SK-N-SH treated with all-trans-retinoic acid at 6 μM for 48 hours (cell line): Measurements from ENCODE around the gene KIZ.

Experiments used
- ATAC-seq: fragments of 200-7000 bp; cut with Tn5 transposase; 3 replicates; pipeline ENCODE4 v1.9.1; 2020; ENCODE audit warnings: mild to moderate bottlenecking, moderate library complexity
- ARNTL ChIP-seq: fragments of 450-650 bp; formaldehyde crosslinking; IDR thresholded peaks from 2 replicates; pipeline ENCODE4 v1.5.0; 2020; ENCODE audit warnings: low read depth, mild to moderate bottlenecking, moderate library complexity, borderline replicate concordance
- CREB5 ChIP-seq: fragments of 250-450 bp; sonication (Bioruptor Pico); IDR thresholded peaks from 2 replicates; pipeline ENCODE4 v1.5.1; 2020; ENCODE audit warnings: low read depth, mild to moderate bottlenecking, moderate library complexity
- CSDC2 ChIP-seq: fragments of 250-450 bp; sonication (Bioruptor Pico); IDR thresholded peaks from 2 replicates; pipeline ENCODE4 v1.5.0; 2020; ENCODE audit warnings: mild to moderate bottlenecking, moderate library complexity
- CSRNP3 ChIP-seq: fragments of 250-450 bp; sonication (Bioruptor Pico); IDR thresholded peaks from 2 replicates; pipeline ENCODE4 v1.5.1; 2021; ENCODE audit warnings: mild to moderate bottlenecking, moderate library complexity
- ESRRG ChIP-seq: fragments of 250-450 bp; sonication (Bioruptor Pico); IDR thresholded peaks from 2 replicates; pipeline ENCODE4 v1.6.1; 2021; ENCODE audit warnings: mild to moderate bottlenecking
- GLIS3 ChIP-seq: fragments of 250-450 bp; sonication (Bioruptor Pico); IDR thresholded peaks from 2 replicates; pipeline ENCODE4 v1.5.0; 2020; ENCODE audit warnings: mild to moderate bottlenecking, moderate library complexity
- ISL1 ChIP-seq: fragments of 250-450 bp; sonication (Bioruptor Pico); IDR thresholded peaks from 2 replicates; pipeline ENCODE4 v2.1.2; 2022; ENCODE audit warnings: mild to moderate bottlenecking, moderate library complexity
- PPARA ChIP-seq: fragments of 250-450 bp; sonication (Bioruptor Pico); IDR thresholded peaks from 2 replicates; pipeline ENCODE4 v1.5.0; 2020; ENCODE audit warnings: mild to moderate bottlenecking, borderline replicate concordance
- RARB ChIP-seq: fragments of 250-450 bp; sonication (Bioruptor Pico); IDR thresholded peaks from 2 replicates; pipeline ENCODE4 v1.8.0; 2021; ENCODE audit warnings: mild to moderate bottlenecking, moderate library complexity
- SNAI2 ChIP-seq: fragments of 250-450 bp; sonication (Bioruptor Pico); IDR thresholded peaks from 2 replicates; pipeline ENCODE4 v1.5.0; 2020; ENCODE audit warnings: mild to moderate bottlenecking, moderate library complexity
- TCF4 ChIP-seq: fragments of 250-450 bp; sonication (Bioruptor Pico); IDR thresholded peaks from 2 replicates; pipeline ENCODE4 v1.8.0; 2021; ENCODE audit warnings: mild to moderate bottlenecking, moderate library complexity, borderline replicate concordance
- TOX ChIP-seq: fragments of 250-450 bp; sonication (Bioruptor Pico); IDR thresholded peaks from 2 replicates; pipeline ENCODE4 v1.8.0; 2021; ENCODE audit warnings: mild to moderate bottlenecking, moderate library complexity, borderline replicate concordance
- TSHZ2 ChIP-seq: fragments of 250-450 bp; sonication (Bioruptor Pico); IDR thresholded peaks from 2 replicates; pipeline ENCODE4 v1.5.0; 2020; ENCODE audit warnings: mild to moderate bottlenecking, moderate library complexity
- ZC3H10 ChIP-seq: fragments of 250-450 bp; sonication (Bioruptor Pico); IDR thresholded peaks from 2 replicates; pipeline ENCODE4 v1.5.1; 2021; ENCODE audit warnings: mild to moderate bottlenecking, moderate library complexity
- ZFP3 ChIP-seq: fragments of 250-450 bp; sonication (Bioruptor Pico); IDR thresholded peaks from 2 replicates; pipeline ENCODE4 v1.5.0; 2020; ENCODE audit warnings: mild to moderate bottlenecking, moderate library complexity
- TF ChIP-seq, protein P1 (sequence below): fragments of 250-450 bp; sonication (Bioruptor Pico); IDR thresholded peaks from 2 replicates; pipeline ENCODE4 v1.8.0; 2021; ENCODE audit warnings: low read depth, mild to moderate bottlenecking, moderate library complexity, borderline replicate concordance
- TF ChIP-seq, protein P2 (sequence below): fragments of 250-450 bp; sonication (Bioruptor Pico); IDR thresholded peaks from 2 replicates; pipeline ENCODE4 v1.8.0; 2020; ENCODE audit warnings: mild to moderate bottlenecking, moderate library complexity, borderline replicate concordance

Gene KIZ

DNA sequence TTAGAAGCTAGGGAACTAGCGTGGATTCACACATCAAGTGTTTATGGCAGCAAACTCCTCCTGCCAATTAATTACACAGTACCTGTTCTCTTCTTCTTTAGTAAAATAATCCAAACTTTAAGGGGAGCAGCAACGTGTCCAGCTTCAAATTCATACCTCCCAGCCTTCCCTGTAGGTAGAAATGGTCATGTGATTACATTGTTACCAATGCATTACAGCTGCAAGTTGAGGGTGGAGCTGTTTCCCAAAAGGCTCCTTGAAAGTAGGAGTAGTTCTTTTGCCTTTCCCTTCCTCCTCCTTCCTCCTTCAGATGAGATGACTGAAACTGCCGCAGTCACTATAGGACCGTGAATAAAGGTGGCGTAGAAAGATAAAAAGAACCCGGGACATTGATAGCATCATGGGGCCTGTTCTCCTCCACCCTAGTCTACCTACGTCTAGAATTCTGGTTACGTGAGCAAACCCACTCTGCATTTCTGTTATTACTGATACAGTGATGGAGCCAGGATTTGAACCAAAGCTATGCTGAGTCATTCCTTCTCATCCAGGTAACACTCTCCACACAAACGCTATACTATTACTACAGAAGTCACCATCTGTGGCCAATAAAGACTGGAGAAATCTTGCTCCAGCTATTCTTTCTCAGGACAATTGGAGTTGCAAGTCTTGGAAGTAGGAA lies 37.9 kb upstream of the KIZ start:
- TF ChIP-seq TOX, result no peak
- TF ChIP-seq TSHZ2 (CRISPR knock-in tag), result no peak
- TF ChIP-seq CSDC2, result no peak
- TF ChIP-seq CREB5 (CRISPR knock-in tag), result no peak
- no peak for TF ChIP-seq CSRNP3 (CRISPR knock-in tag)
- TF ChIP-seq, protein P1, sequence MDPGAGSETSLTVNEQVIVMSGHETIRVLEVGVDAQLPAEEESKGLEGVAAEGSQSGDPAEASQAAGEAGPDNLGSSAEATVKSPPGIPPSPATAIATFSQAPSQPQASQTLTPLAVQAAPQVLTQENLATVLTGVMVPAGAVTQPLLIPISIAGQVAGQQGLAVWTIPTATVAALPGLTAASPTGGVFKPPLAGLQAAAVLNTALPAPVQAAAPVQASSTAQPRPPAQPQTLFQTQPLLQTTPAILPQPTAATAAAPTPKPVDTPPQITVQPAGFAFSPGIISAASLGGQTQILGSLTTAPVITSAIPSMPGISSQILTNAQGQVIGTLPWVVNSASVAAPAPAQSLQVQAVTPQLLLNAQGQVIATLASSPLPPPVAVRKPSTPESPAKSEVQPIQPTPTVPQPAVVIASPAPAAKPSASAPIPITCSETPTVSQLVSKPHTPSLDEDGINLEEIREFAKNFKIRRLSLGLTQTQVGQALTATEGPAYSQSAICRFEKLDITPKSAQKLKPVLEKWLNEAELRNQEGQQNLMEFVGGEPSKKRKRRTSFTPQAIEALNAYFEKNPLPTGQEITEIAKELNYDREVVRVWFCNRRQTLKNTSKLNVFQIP (CRISPR knock-in tag), result no peak
- TF ChIP-seq ARNTL (CRISPR knock-in tag), result no peak
- no peak for TF ChIP-seq ISL1
- no peak for TF ChIP-seq TCF4 (CRISPR knock-in tag)
- TF ChIP-seq ZC3H10 (CRISPR knock-in tag), result no peak
- no peak for TF ChIP-seq GLIS3 (CRISPR knock-in tag)
- TF ChIP-seq SNAI2 (CRISPR knock-in tag), result no peak
- TF ChIP-seq RARB, result no peak
- no peak for TF ChIP-seq ESRRG (CRISPR knock-in tag)
- ATAC-seq, result no peak

DNA sequence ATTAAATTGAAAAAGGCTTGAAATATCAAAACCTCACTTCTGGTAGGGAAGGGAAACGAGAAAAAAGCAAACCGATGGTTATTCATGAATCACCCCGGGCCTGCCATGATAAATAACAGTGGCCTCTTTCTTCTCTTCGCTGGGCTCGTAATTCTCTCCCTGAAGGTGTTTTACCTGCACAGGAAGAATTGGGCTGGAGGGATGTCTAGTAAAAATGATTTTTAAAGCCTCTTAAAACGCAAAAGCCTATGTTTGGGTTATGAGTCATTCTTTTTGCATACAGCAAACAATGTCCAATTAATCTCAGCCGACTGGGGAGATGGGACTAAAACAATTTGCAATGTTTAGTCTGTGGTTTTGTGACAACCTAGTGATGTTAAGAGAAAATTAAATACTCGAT lies 36.5 kb upstream of the KIZ start:
- ATAC-seq, result no peak
- no peak for TF ChIP-seq ZFP3 (CRISPR knock-in tag)
- TF ChIP-seq, all 23 proteins: peak for 0

DNA sequence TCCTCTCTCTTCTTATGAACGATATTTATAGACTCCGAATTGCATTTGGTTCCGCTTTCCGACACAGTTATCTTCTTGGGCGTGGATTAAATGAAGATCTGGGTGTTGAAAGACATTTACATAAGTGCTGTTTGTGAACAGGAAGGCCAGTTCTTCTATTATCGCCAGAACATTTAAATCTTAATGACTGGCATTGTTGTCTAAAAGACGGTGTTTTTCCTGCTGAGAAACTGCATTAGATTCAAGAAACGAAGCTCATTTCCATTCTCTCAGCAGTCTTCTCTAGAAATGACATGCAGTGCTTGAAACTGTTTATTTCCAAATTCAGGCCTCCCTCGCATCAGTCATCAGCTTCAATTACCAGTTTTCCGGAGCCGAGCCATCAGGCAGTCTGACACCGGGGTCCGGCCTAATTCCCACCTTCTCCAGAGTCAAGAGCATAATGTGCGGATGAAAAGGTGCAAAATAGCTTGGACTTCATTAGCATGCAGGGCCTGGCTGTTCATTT lies 35.7 kb upstream of the KIZ start:
- TF ChIP-seq, protein P2, sequence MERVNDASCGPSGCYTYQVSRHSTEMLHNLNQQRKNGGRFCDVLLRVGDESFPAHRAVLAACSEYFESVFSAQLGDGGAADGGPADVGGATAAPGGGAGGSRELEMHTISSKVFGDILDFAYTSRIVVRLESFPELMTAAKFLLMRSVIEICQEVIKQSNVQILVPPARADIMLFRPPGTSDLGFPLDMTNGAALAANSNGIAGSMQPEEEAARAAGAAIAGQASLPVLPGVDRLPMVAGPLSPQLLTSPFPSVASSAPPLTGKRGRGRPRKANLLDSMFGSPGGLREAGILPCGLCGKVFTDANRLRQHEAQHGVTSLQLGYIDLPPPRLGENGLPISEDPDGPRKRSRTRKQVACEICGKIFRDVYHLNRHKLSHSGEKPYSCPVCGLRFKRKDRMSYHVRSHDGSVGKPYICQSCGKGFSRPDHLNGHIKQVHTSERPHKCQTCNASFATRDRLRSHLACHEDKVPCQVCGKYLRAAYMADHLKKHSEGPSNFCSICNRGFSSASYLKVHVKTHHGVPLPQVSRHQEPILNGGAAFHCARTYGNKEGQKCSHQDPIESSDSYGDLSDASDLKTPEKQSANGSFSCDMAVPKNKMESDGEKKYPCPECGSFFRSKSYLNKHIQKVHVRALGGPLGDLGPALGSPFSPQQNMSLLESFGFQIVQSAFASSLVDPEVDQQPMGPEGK (CRISPR knock-in tag), result no peak
- TF ChIP-seq CSRNP3 (CRISPR knock-in tag) (no peak), ZFP3 (CRISPR knock-in tag) (no peak)
- ATAC-seq, result no peak

- no peak for TF ChIP-seq PPARA (CRISPR knock-in tag)
- TF ChIP-seq, all 23 proteins: peak for 0
- ATAC-seq, result no peak
Observed at GRCh38 chr20:21090721-21091120, 35.2 kb upstream of the KIZ start.
